Subcutaneous adipose tissue (tissue), 4 donors: ENCODE measurements around the gene LRMDA. TPM values are rescaled to one million over a fixed set of nuclear protein-coding genes. Genes with fewer than 3 reads are reported as not detected.

Experiments used
- CTCF ChIP-seq: fragments of 450-650 bp; IDR thresholded peaks from one replicate; pipeline ENCODE4 v1.5.1; 2016; ENCODE audit warnings: low read depth, mild to moderate bottlenecking, control low read depth, antibody characterized with exemption, moderate library complexity
- total RNA-seq, 4 donors: library from RNA; depleted of rRNA; stranded (reverse); fragments of >200 nt; gene quantifications; one replicate each; pipeline ENCODE4 v1.1.0, GENCODE V29; 2016

The LRMDA gene
- total RNA-seq, 4 donors from 2014 or later: 17.4 to 92.1 (median 22.8) TPM

GRCh38 chr10:75677541-75677940 lies 246.1 kb downstream of the LRMDA start:
- no peak for TF ChIP-seq CTCF

- no peak for TF ChIP-seq CTCF
These were observed 247.1 kb downstream of the LRMDA start for GRCh38 chr10:75678527-75678926.

- TF ChIP-seq CTCF: no peak
These were observed 248.1 kb downstream of the LRMDA start for GRCh38 chr10:75679536-75679935.

GRCh38 chr10:75681334-75681733 lies 249.9 kb downstream of the LRMDA start:
- no peak for TF ChIP-seq CTCF

- no peak for TF ChIP-seq CTCF
These were observed 251.5 kb downstream of the LRMDA start for GRCh38 chr10:75682649-75683557.

GRCh38 chr10:75685187-75685586 lies 253.8 kb downstream of the LRMDA start:
- no peak for TF ChIP-seq CTCF

GRCh38 chr10:75688506-75689300 lies 257.3 kb downstream of the LRMDA start:
- no peak for TF ChIP-seq CTCF
